Hematopoietic multipotent progenitor cell treated with erythropoietin and hydrocortisone succinate and interleukin-3 and kit ligand, for 4 days (in vitro differentiated cells): Measurements from ENCODE around the gene DDX18.
"Not testable (repeated sequence)": the region's sequence is repeated elsewhere in the genome, so short reads cannot be mapped to it uniquely, and the experiment has no call there.

ENCODE experiments used
- DNase-seq: peaks from one replicate; pipeline ENCODE4 v3.0.0-alpha.2; 2015

Gene DDX18

GRCh38 chr2:117814417-117815264 lies at the start of gene DDX18:
Gene DDX18, plus strand, starts transcription at chr2:117814691. Its CDS starts 87 bp downstream, at chr2:117814778.
- DNase-seq, result peak; percentile 99

GRCh38 chr2:117770730-117771129 lies 43.8 kb upstream of the DDX18 start:
- no peak for DNase-seq

GRCh38 chr2:117771969-117772630 lies 42.4 kb upstream of the DDX18 start:
- DNase-seq, result peak; percentile 51

- DNase-seq, result no peak
Measured at GRCh38 chr2:117774716-117775115, 39.8 kb upstream of the DDX18 start.

GRCh38 chr2:117775703-117776219 lies 38.7 kb upstream of the DDX18 start:
- no peak for DNase-seq

- no peak for DNase-seq
Measured at GRCh38 chr2:117776888-117777287, 37.6 kb upstream of the DDX18 start.

- DNase-seq, result peak; percentile 81
Measured at GRCh38 chr2:117785740-117786139, 28.8 kb upstream of the DDX18 start.

- DNase-seq, result no peak
Measured at GRCh38 chr2:117786520-117786919, 28.0 kb upstream of the DDX18 start.

- DNase-seq, result no peak
Measured at GRCh38 chr2:117789505-117789904, 25.0 kb upstream of the DDX18 start.

- no peak for DNase-seq
Measured at GRCh38 chr2:117794668-117795067, 19.8 kb upstream of the DDX18 start.

GRCh38 chr2:117801826-117802225 lies 12.7 kb upstream of the DDX18 start:
- no peak for DNase-seq

- not testable (repeated sequence) for DNase-seq
Measured at GRCh38 chr2:117803644-117804325, 10.7 kb upstream of the DDX18 start.

GRCh38 chr2:117812443-117812842 lies 2.0 kb upstream of the DDX18 start:
- DNase-seq, result no peak

- DNase-seq, result no peak
Measured at GRCh38 chr2:117815946-117816345, 1.5 kb downstream of the DDX18 start.

GRCh38 chr2:117818921-117819320 lies 4.4 kb downstream of the DDX18 start:
- no peak for DNase-seq

GRCh38 chr2:117820444-117820843 lies 6.0 kb downstream of the DDX18 start:
- no peak for DNase-seq

GRCh38 chr2:117825437-117825836 lies 10.9 kb downstream of the DDX18 start:
- DNase-seq, result no peak

- DNase-seq, result not testable (repeated sequence)
Measured at GRCh38 chr2:117827464-117827863, 13.0 kb downstream of the DDX18 start.

GRCh38 chr2:117828870-117829269 lies 14.4 kb downstream of the DDX18 start:
- DNase-seq, result no peak

- DNase-seq, result no peak
Measured at GRCh38 chr2:117832332-117832731, 17.8 kb downstream of the DDX18 start.

- DNase-seq, result peak; percentile 54
Measured at GRCh38 chr2:117832905-117833613, 18.6 kb downstream of the DDX18 start.

GRCh38 chr2:117833911-117834310 lies 19.4 kb downstream of the DDX18 start:
- DNase-seq, result no peak

GRCh38 chr2:117834992-117835391 lies 20.5 kb downstream of the DDX18 start:
- DNase-seq, result no peak
